HG03521 (cell line): Measurements from ENCODE around the gene CD3D.
"Not testable (repeated sequence)": the region's sequence is repeated elsewhere in the genome, so short reads cannot be mapped to it uniquely, and the experiment has no call there.

Experiments used
- ATAC-seq: cut with Tn5 transposase; IDR thresholded peaks from one replicate; pipeline ENCODE4 v1.9.1; 2021; ENCODE audit warnings: mild to moderate bottlenecking, moderate library complexity; ENCODE audit not compliant: unreplicated experiment

Gene CD3D

GRCh38 chr11:118339281-118339961 lies 3.1 kb downstream of the CD3D start:
- no peak for ATAC-seq

GRCh38 chr11:118338637-118339061 lies 3.9 kb downstream of the CD3D start:
- ATAC-seq: no peak

GRCh38 chr11:118334745-118335144 lies 7.8 kb downstream of the CD3D start:
- no peak for ATAC-seq

- ATAC-seq: no peak
Measured at GRCh38 chr11:118328745-118329144, 13.8 kb downstream of the CD3D start.

- no peak for ATAC-seq
Measured at GRCh38 chr11:118325283-118325682, 17.2 kb downstream of the CD3D start.

GRCh38 chr11:118322721-118323120 lies 19.8 kb downstream of the CD3D start:
- ATAC-seq: no peak

- ATAC-seq: no peak
Measured at GRCh38 chr11:118321386-118322082, 21.0 kb downstream of the CD3D start.

GRCh38 chr11:118320515-118320914 lies 22.0 kb downstream of the CD3D start:
- no peak for ATAC-seq

GRCh38 chr11:118319337-118319707 lies 23.2 kb downstream of the CD3D start:
- no peak for ATAC-seq

- ATAC-seq: no peak
Measured at GRCh38 chr11:118318581-118319336, 23.7 kb downstream of the CD3D start.

- ATAC-seq: no peak
Measured at GRCh38 chr11:118318124-118318523, 24.4 kb downstream of the CD3D start.

GRCh38 chr11:118314988-118315411 lies 27.5 kb downstream of the CD3D start:
- no peak for ATAC-seq

- no peak for ATAC-seq
Measured at GRCh38 chr11:118313242-118313641, 29.3 kb downstream of the CD3D start.

GRCh38 chr11:118312328-118312727 lies 30.2 kb downstream of the CD3D start:
- ATAC-seq: no peak

GRCh38 chr11:118311518-118311917 lies 31.0 kb downstream of the CD3D start:
- no peak for ATAC-seq

- no peak for ATAC-seq
Measured at GRCh38 chr11:118310781-118311485, 31.6 kb downstream of the CD3D start.

GRCh38 chr11:118310271-118310670 lies 32.2 kb downstream of the CD3D start:
- ATAC-seq: no peak

- ATAC-seq: not testable (repeated sequence)
Measured at GRCh38 chr11:118308995-118309528, 33.4 kb downstream of the CD3D start.

- no peak for ATAC-seq
Measured at GRCh38 chr11:118306556-118306955, 35.9 kb downstream of the CD3D start.

GRCh38 chr11:118305726-118306125 lies 36.8 kb downstream of the CD3D start:
- ATAC-seq: no peak
